ENCODE data around the gene GPR55.

GRCh38 chr2:230885463-230886130 is 39.4 kb downstream of the GPR55 start:
- TF ChIP-seq CTCF (IDR thresholded peaks at IDR 0.05; ENCODE audit: insufficient read depth, low read length) (no peak), POLR2AphosphoS5 (IDR thresholded peaks at IDR 0.05; ENCODE audit: low read depth) (no peak), SPI1 (IDR thresholded peaks at IDR 0.05; ENCODE audit: borderline replicate concordance, low read depth) (no peak), GABPA (IDR thresholded peaks at IDR 0.05; ENCODE audit: low read depth) (no peak)
- TF ChIP-seq, protein P1, sequence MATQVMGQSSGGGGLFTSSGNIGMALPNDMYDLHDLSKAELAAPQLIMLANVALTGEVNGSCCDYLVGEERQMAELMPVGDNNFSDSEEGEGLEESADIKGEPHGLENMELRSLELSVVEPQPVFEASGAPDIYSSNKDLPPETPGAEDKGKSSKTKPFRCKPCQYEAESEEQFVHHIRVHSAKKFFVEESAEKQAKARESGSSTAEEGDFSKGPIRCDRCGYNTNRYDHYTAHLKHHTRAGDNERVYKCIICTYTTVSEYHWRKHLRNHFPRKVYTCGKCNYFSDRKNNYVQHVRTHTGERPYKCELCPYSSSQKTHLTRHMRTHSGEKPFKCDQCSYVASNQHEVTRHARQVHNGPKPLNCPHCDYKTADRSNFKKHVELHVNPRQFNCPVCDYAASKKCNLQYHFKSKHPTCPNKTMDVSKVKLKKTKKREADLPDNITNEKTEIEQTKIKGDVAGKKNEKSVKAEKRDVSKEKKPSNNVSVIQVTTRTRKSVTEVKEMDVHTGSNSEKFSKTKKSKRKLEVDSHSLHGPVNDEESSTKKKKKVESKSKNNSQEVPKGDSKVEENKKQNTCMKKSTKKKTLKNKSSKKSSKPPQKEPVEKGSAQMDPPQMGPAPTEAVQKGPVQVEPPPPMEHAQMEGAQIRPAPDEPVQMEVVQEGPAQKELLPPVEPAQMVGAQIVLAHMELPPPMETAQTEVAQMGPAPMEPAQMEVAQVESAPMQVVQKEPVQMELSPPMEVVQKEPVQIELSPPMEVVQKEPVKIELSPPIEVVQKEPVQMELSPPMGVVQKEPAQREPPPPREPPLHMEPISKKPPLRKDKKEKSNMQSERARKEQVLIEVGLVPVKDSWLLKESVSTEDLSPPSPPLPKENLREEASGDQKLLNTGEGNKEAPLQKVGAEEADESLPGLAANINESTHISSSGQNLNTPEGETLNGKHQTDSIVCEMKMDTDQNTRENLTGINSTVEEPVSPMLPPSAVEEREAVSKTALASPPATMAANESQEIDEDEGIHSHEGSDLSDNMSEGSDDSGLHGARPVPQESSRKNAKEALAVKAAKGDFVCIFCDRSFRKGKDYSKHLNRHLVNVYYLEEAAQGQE (IDR thresholded peaks at IDR 0.05; ENCODE audit: insufficient replicate concordance, low read depth): no peak

Measured in HL-60 (cell line).